Measurements from ENCODE around the gene INKA2. TPM values are rescaled to one million over a fixed set of nuclear protein-coding genes. Genes with fewer than 3 reads are reported as not detected.

Gene INKA2
- total RNA-seq, 2 donors from 2014 or later, result 1.0 TPM; not detected in 1

DNA sequence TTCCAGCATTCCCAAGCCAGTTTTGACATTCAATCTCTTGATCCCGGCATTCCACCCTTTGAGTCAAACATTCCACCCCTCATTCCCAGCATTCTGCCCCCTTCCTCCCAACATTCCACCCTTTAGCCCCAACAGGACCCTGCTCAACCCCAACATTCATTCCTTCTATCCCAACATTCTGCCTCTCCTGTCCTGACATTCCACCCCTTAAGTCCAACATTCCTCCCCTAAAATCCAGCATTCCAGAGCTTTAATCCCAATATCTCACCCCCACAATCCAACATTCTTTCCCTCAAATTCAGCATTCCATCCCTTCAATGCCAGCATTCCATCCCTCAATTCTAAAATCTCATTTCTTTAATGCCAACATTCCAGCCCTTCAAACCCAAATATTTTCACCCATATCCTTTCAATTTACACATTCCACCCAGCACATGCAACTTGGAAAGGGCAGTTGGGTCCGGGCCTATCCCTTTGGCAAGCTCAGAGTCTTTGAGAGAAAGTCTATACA is 39.4 kb upstream of the INKA2 start:
- Histone ChIP-seq H3K27ac (no peak overlapping the region), H3K9me3 (no peaks in the 10 kb centered on the region), H3K36me3 (replicated peaks in 1 of 2; ENCODE audit: insufficient read depth in 1 of 2, low read depth in 2 of 2) (no peaks in the 10 kb centered on the region), H3K27me3 (no peaks in the 10 kb centered on the region), H3K4me3 (no peak overlapping the region), H3K4me1 (no peaks in the 10 kb centered on the region)
- 73 to 81% methylated on average over 2 of the region's 2 CpGs for WGBS, 2 donors
- ATAC-seq, result no peak
- no peak for DNase-seq
- no peak for TF ChIP-seq POLR2A (IDR thresholded peaks at IDR 0.05)
- TF ChIP-seq, protein P1, sequence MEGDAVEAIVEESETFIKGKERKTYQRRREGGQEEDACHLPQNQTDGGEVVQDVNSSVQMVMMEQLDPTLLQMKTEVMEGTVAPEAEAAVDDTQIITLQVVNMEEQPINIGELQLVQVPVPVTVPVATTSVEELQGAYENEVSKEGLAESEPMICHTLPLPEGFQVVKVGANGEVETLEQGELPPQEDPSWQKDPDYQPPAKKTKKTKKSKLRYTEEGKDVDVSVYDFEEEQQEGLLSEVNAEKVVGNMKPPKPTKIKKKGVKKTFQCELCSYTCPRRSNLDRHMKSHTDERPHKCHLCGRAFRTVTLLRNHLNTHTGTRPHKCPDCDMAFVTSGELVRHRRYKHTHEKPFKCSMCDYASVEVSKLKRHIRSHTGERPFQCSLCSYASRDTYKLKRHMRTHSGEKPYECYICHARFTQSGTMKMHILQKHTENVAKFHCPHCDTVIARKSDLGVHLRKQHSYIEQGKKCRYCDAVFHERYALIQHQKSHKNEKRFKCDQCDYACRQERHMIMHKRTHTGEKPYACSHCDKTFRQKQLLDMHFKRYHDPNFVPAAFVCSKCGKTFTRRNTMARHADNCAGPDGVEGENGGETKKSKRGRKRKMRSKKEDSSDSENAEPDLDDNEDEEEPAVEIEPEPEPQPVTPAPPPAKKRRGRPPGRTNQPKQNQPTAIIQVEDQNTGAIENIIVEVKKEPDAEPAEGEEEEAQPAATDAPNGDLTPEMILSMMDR (IDR thresholded peaks at IDR 0.05), result no peak
- intact Hi-C loops (cut with DNase I), result loop anchor here (10.0 kb wide), 1 partner anchor 274 kb away; the partner anchor contains the start of genes ADORA3 and TMIGD3

DNA sequence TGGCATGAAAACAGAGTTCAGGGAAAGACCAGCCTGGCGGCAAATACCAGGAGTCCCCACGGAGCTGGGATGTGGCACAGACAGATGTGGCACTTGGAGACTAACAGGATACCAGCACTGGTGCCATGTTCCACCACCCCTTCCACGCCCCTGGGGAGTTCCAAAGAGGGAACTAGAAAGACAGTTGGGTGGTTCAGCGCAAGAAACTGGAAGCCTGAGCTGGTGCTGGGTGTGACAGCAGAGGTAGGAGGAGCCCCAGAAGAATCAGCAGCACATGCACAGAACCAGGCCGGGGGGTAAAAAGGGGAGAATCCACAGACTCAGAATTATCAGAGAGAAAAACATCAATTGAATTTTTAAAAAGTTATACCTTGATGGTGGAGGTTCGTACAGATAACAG is 38.9 kb upstream of the INKA2 start:
- ATAC-seq (no peak), DNase-seq (no peak)
- H3K36me3 ChIP-seq (replicated peaks in 1 of 2; ENCODE audit: insufficient read depth in 1 of 2, low read depth in 2 of 2), result no peaks in the 10 kb centered on the region
- H3K27ac ChIP-seq, result no peak overlapping the region
- intact Hi-C loops (cut with DNase I), result loop anchor here (10.0 kb wide), 1 partner anchor 273 kb away; the partner anchor contains the start of genes ADORA3 and TMIGD3
- H3K27me3 ChIP-seq, result no peaks in the 10 kb centered on the region
- TF ChIP-seq, protein P1 (IDR thresholded peaks at IDR 0.05), result no peak
- TF ChIP-seq POLR2A (IDR thresholded peaks at IDR 0.05), result no peak
- H3K4me3 ChIP-seq, result no peak overlapping the region
- WGBS, 2 donors, result 84 to 86% methylated on average over 6 of the region's 6 CpGs
- H3K9me3 ChIP-seq, result no peaks in the 10 kb centered on the region
- H3K4me1 ChIP-seq, result no peaks in the 10 kb centered on the region

DNA sequence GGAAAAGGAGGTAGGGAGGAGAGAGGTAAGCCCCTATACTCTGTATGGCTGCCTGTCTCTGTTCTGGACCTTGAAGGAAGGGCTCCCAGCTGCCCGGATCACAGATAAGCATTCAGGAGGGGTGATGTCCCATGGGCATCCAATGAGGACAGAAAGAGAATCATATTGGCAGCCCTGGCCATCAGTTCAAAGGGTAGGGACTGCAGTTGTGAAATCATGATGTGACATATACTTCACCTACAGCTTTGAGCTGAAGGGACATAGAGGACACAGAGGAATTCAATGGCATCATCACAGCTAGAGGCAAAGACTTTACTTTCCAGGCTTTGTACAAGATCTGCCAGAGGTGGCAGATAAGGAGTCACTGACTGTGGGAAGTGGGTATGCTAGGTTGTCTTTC is 38.1 kb upstream of the INKA2 start:
- H3K27ac ChIP-seq, result no peak overlapping the region
- intact Hi-C loops (cut with DNase I), result loop anchor here (10.0 kb wide), 1 partner anchor 272 kb away; the partner anchor contains the start of genes ADORA3 and TMIGD3
- no peaks in the 10 kb centered on the region for H3K4me1 ChIP-seq
- no peak for TF ChIP-seq POLR2A (IDR thresholded peaks at IDR 0.05)
- TF ChIP-seq, protein P1 (IDR thresholded peaks at IDR 0.05), result no peak
- no peak for ATAC-seq
- no peaks in the 10 kb centered on the region for H3K27me3 ChIP-seq
- DNase-seq, result no peak
- 71 to 72% methylated on average over 1 of the region's 1 CpG for WGBS, 2 donors
- no peak overlapping the region for H3K4me3 ChIP-seq
- H3K9me3 ChIP-seq, result no peaks in the 10 kb centered on the region
- no peaks in the 10 kb centered on the region for H3K36me3 ChIP-seq (replicated peaks in 1 of 2; ENCODE audit: insufficient read depth in 1 of 2, low read depth in 2 of 2)

DNA sequence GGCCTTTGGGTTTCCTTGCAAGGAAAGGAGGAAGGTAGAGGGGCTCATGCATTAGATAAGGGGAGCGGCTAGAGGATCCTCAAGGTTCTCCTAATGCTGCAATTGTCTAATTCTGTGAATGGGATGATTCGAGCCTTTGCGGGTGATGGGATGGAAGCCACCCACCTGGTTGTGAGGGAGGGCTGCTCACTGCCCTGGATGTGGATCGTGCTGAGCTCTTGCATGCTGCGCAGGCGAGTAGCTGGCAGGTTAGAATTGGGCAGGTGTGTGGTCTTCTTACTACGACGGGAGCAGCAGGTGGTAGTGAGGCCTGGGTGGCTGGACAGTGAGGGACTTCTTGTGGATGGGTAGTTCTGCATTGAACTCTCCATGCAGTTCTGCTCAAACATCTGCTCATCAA is 37.7 kb upstream of the INKA2 start:
- DNase-seq (no peak), ATAC-seq (no peak)
- Histone ChIP-seq H3K36me3 (replicated peaks in 1 of 2; ENCODE audit: insufficient read depth in 1 of 2, low read depth in 2 of 2) (no peaks in the 10 kb centered on the region), H3K9me3 (no peaks in the 10 kb centered on the region), H3K4me3 (no peak overlapping the region), H3K27ac (no peak overlapping the region), H3K27me3 (no peaks in the 10 kb centered on the region), H3K4me1 (no peaks in the 10 kb centered on the region)
- TF ChIP-seq, protein P1 (IDR thresholded peaks at IDR 0.05), result no peak
- no peak for TF ChIP-seq POLR2A (IDR thresholded peaks at IDR 0.05)
- intact Hi-C loops (cut with DNase I), result loop anchor here (10.0 kb wide), 1 partner anchor 272 kb away; the partner anchor contains the start of genes ADORA3 and TMIGD3
- 82 to 85% methylated on average over 8 of the region's 8 CpGs for WGBS, 2 donors

DNA sequence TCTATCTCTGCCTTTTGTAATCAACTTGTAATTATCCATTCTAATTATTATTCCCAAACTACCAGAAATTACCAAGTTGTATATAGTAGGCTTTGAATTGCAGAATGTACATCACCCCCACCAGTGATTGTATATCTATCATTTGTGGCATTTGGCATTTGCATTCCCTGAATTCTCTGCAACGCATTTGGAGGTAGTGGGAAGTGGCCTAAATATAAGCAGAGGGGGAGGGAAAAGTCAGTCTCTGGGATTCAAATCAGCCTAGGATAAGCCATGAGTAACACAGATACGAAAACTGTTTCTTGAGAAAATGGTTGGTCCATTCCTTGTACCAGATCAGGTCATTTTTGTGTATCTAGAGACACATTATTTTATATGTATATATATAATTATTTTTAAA is 37.2 kb upstream of the INKA2 start:
- H3K27ac ChIP-seq, result no peak overlapping the region
- no peak overlapping the region for H3K4me3 ChIP-seq
- no peaks in the 10 kb centered on the region for H3K9me3 ChIP-seq
- no peak for TF ChIP-seq POLR2A (IDR thresholded peaks at IDR 0.05)
- TF ChIP-seq, protein P1 (IDR thresholded peaks at IDR 0.05), result no peak
- H3K4me1 ChIP-seq, result no peaks in the 10 kb centered on the region
- no peaks in the 10 kb centered on the region for H3K36me3 ChIP-seq (replicated peaks in 1 of 2; ENCODE audit: insufficient read depth in 1 of 2, low read depth in 2 of 2)
- WGBS, 2 donors, result 78 to 90% methylated on average over 2 of the region's 2 CpGs
- intact Hi-C loops (cut with DNase I), result loop anchor here (10.0 kb wide), 1 partner anchor 272 kb away; the partner anchor contains the start of genes ADORA3 and TMIGD3
- ATAC-seq, result no peak
- no peak for DNase-seq
- no peaks in the 10 kb centered on the region for H3K27me3 ChIP-seq

Measured in body of pancreas (tissue), 4 donors.